VCaP (cell line): ENCODE data around the gene TMEM168.
"Not testable (repeated sequence)": the region's sequence is repeated elsewhere in the genome, so short reads cannot be mapped to it uniquely, and the experiment has no call there.

ENCODE experiments used
- H3K27ac ChIP-seq: fragments of 450-650 bp; 2 replicates; pipeline ENCODE4 v1.5.1; 2017
- TF ChIP-seq, protein P1 (sequence below): fragments of 450-650 bp; conservative IDR thresholded peaks from 2 replicates; pipeline ENCODE4 v1.5.1; 2017; ENCODE audit warnings: mild to moderate bottlenecking, moderate library complexity

The TMEM168 gene

DNA sequence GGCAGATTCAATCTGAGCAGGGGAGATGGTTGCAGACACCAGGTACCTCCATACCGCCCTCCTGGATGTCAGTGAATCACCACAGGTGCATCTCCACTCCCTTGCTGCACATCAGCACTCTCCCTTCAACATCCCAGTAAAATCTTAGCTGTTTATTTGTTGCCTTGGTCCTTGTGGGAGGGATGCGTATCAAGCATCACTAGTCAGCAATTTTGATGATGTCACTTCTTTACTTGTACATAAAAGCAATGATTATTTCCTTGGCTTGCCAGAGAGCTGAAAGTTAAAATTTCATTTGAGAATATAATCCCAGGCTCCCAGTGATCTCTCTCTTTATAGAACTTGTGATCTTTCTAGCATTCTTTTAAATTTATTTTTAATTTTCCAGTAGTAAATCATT, 49.5 kb downstream of the TMEM168 start:
- TF ChIP-seq, protein P1, sequence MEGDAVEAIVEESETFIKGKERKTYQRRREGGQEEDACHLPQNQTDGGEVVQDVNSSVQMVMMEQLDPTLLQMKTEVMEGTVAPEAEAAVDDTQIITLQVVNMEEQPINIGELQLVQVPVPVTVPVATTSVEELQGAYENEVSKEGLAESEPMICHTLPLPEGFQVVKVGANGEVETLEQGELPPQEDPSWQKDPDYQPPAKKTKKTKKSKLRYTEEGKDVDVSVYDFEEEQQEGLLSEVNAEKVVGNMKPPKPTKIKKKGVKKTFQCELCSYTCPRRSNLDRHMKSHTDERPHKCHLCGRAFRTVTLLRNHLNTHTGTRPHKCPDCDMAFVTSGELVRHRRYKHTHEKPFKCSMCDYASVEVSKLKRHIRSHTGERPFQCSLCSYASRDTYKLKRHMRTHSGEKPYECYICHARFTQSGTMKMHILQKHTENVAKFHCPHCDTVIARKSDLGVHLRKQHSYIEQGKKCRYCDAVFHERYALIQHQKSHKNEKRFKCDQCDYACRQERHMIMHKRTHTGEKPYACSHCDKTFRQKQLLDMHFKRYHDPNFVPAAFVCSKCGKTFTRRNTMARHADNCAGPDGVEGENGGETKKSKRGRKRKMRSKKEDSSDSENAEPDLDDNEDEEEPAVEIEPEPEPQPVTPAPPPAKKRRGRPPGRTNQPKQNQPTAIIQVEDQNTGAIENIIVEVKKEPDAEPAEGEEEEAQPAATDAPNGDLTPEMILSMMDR, result no peak
- H3K27ac ChIP-seq, result no peak overlapping the region

GRCh38 chr7:112739436-112740180, 50.6 kb downstream of the TMEM168 start:
- TF ChIP-seq, protein P1, result no peak

GRCh38 chr7:112735261-112735660, 54.9 kb downstream of the TMEM168 start:
- TF ChIP-seq, protein P1, result no peak
- H3K27ac ChIP-seq, result no peak overlapping the region

More at GRCh38 chr7:112739436-112740180, 50.6 kb downstream of the TMEM168 start:
- no peak overlapping the region for H3K27ac ChIP-seq

DNA sequence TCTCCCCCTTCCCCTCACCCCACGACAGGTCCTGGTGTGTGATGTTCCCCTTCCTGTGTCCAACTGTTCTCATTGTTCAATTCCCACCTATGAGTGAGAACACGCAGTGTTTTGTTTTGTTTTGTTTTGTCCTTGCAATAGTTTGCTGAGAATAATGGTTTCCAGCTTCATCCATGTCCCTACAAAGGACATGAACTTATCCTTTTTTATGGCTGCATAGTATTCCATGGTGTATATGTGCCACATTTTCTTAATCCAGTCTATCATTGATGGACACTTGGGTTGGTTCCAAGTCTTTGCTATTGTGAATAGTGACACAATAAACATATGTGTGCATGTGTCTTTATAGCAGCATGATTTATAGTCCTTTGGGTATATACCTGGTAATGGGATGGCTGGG, 58.9 kb downstream of the TMEM168 start:
- not testable (repeated sequence) for H3K27ac ChIP-seq

DNA sequence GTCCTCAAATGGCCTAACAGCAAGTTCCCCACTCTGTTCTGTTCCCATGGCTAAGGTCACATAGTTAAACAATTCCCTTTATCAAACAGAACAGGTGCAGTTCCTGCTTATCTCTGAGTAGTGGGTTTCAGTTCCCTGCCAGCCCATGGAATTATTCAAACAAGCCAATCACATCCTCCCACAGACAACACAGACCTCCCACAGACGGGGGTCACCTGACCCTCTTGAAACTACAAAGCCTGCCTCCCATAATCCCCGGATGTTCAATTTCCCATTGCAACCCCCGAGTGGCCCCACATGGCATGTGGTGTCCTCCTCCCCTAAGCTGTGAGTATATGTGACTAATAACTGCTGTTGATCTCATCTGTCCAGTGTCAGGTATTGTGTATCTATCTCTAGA, 64.1 kb downstream of the TMEM168 start:
- TF ChIP-seq, protein P1, result no peak
- H3K27ac ChIP-seq, result no peak overlapping the region

DNA sequence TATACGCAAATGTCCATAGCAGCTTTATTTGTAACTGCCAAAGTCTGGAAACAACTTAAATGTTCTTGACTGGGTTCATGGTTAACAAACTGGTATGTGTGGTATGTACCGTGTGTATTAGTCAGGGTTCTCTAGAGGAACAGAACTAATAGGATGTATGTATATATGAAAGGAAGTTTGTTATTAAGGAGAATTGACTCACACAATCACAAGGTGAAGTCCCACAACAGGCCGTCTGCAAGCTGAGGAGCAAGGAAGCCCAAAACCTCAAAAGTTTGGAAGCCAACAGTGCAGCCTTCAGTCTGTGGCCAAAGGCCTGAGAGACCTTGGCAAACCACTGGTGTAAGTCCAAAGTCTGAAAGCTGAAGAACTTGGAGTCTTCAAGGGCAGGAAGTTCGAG, 66.8 kb downstream of the TMEM168 start:
- H3K27ac ChIP-seq, result no peak overlapping the region
- TF ChIP-seq, protein P1, result no peak

- no peak overlapping the region for H3K27ac ChIP-seq
Observed at GRCh38 chr7:112721366-112721765, 68.8 kb downstream of the TMEM168 start.

GRCh38 chr7:112715525-112715924, 74.7 kb downstream of the TMEM168 start:
- TF ChIP-seq, protein P1, result no peak
- H3K27ac ChIP-seq, result no peak overlapping the region

More at GRCh38 chr7:112721366-112721765, 68.8 kb downstream of the TMEM168 start:
- TF ChIP-seq, protein P1, result no peak
